ENCODE data around the gene PPM1B.
"Not testable (repeated sequence)": the region's sequence is repeated elsewhere in the genome, so short reads cannot be mapped to it uniquely, and the experiment has no call there.

Gene PPM1B

DNA sequence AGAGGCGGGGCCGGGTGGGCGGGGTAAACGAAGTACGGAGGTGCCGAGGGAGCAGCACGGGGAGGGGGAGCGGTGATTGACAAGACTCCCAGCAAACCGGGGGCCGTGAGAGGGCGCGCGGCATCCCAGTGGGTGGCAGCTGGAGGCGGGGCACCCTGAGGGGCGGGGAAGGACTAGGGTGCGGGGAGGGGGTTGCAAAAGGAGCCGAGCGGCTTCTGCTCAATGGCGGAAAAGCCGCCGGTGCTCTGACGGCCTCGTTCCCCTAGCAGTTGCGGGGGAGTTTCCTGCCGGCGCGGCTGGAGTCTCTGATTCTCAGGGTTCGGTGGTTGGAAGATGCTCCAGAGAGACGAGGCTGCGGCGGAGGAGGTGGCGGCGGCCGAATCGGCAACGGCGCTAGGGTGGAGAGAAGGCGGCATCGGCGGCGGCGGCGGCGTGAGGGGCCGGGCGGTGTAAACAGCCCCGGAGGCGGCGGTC is at the start of gene PPM1B:
Gene PPM1B (plus strand): TSS at position 195 of the 474 bp plus-strand sequence. CDS start 32,325 bp downstream, outside the sequence.
- no peak for DNase-seq (ENCODE audit: low spot score)

DNA sequence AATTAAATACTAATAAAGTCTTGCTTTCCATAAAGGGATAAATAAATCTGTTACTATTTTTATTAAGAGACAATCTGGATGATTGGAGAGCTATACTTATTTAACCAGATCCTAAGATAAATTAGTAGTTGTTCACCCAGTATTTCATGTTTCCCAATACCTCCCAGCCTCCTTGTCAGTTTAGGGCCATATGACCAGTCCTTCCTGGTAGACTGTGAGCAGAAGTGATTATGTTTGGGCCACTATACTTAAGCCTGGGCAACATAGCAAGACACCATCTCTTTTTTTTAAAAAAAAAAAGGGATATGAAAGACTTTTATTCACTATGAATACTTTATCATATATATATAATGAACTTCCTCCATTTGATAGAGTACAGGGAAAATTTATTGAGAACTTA is 48.8 kb upstream of the PPM1B start:
- DNase-seq (ENCODE audit: low spot score) = no peak

DNA sequence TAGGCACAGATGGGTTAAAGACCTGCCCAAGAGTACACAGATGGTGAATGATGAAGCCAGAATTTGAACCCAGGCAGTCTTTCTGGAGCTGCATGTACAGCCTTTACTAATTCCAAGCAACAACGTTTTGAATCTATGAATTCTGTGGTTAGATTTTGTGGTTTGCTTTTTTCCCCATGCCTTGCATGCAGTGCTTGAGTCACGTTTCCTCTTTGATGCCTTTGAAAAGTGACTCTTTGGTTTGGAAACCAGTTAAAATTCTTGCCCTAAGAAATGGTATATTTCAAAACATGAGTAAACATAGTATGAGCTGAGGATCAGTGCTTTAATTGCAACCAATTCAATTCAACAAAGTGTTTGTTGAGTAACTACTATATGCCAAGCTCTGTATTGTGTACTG is 48.2 kb upstream of the PPM1B start:
- no peak for DNase-seq (ENCODE audit: low spot score)

DNA sequence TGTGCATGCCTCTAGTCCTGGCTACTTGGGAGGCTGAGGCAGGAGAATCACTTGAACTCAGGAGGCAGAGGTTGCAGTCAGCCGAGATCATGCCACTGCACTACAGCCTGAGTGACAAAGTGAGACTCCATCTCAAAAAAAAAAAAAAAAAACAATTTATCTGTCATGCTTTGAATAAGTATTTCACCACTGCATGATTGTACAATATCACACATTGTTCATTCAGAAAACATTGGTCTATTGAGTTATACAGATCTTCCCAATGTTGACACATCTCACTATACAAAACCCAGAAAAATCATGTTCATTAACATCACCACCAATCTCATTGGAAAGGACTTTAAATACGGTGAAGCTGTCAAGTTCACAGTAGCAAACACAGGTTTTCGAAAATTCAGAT is 46.8 kb upstream of the PPM1B start:
- no peak for DNase-seq (ENCODE audit: low spot score)

DNA sequence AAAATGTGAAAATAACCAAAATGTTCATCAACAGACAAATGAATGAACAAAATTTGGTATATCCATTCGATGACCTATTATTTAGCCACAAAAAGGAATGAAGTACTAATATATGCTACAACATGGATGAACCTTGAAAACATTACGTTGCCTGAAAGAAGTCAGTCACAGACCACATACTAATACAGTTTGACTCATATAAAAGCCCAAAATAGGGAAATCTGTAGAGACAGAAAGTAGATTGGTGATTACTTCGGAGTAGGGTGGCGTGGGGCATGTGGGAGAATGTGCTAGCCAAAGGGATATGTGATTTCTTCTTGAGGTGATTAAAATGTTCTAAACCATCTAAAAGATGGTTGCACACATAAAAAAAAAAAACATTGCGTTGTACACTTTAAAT is 44.2 kb upstream of the PPM1B start:
- DNase-seq (ENCODE audit: low spot score) = no peak

DNA sequence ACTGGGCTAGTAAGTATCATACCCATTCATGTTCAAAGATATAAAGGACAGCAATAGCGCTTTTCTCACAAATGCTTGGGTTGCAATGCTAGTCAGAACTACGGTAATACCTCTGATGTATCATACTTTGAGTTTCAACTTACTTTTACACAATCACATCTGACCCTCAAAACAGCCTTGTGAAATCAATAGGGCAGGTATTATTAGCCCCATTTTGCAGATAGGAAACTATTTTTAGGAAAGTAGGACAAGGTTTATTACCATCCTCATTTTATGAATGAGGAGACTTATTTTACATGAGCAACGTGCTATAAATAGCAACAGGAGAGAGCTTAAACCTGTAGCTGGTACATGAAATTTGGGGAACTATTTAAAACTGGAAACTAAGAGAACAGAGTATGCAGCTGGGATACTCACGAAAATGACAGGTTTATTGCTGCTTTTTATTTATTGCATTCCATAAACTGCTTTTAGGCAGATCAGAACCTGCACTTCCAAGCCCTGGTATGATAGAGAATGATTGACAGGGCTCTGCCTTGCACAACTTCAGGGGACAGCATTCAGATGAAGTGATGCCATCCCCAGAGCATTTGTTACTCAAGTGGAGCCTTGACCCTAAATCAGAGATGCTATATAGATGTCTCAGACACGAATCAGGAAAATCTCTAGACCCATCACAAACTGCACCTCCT is 42.4 kb upstream of the PPM1B start:
- DNase-seq (ENCODE audit: low spot score) = no peak

DNA sequence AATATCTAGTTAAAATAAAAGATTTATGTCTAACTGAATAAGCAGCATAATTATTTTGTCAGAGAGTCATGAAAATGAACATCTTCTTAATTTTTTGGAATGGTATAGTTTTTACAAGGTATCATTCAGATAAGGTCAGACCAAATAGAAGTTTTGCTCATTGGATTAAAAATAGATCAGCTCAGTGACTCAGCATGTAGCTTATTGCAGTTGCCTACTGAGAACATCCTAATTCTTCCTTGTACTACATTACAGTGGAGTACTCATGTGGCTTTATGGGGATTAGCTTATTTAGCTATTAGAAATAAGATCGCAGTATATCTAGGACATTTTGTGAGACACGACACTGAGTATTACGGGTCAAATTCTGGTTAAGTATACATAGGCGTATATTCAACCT is 38.2 kb upstream of the PPM1B start:
- no peak for DNase-seq (ENCODE audit: low spot score)

DNA sequence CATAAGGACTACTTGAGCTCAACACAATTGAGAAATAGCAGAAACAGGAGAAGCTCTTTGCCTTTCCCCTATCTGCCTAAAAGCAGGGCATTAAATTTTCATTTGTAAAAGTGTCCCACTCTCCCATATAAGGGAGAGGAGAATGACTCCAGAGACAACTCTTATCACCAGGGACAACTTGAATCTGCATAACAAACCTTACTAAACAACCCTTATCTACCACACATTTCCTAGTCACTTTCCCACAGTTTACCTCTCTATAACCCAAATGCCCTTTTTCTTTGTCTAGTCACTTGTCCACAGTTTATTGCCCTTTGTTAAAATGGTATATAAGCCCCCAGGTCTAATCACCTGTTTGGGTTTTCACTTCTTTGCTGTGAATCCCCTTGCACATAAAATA is 37.5 kb upstream of the PPM1B start:
- no peak for DNase-seq (ENCODE audit: low spot score)

DNA sequence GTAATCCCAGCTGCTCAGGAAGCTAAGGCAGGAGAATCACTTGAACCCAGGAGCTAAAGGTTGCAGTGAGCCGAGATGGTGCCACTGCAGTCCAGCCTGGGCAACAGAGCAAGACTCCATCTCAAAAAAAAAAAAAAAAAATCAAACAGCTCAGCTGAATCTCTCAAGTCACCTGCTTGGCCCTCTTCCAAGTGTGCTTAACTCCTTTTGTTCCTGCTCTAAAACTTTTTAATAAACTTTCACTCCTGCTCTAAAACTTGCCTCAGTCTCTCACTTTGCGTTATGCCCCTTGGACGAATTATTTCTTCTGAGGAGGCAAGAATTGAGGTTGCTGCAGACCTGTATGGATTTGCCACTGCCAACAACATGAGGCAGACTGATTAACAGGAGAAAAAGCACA is 35.1 kb upstream of the PPM1B start:
- not testable (repeated sequence) for DNase-seq (ENCODE audit: low spot score)

DNA sequence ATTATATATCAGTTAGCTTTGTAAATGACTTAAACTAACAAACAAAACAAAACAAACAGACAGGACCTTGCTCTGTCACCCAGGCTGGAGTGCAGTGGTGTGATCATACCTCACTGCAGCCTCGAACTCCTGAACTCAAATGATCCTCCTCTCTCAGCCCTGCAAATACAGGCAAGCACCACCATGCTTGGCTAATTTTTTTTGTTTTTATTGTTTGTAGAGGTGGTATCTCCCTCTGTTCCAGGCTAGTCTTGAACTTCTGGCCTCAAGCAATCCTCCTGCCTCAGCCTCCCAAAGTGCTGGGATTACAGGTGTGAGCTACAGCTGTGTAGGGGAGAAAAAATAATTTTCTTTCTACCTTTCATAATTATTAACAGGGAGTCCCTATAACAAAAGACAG is 33.8 kb upstream of the PPM1B start:
- no peak for DNase-seq (ENCODE audit: low spot score)

DNA sequence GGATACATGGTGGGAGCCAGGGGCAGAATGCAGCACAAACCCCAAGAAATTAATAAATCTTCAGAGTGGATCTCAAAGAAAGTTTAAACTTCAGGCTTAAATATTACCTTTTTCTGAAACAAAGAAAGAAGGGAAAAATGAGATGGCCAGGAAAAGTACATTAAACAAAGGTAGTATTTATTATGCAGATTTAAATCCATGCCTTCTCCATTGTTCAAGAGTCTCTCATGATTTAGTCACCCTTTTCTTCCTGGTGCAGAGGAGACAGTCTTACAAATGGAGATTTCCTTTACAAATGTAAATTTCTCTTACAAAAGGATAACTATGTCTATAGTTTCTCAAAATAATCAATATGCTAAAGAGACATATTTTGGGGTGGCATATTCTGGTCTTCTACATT is 33.4 kb upstream of the PPM1B start:
- no peak for DNase-seq (ENCODE audit: low spot score)

DNA sequence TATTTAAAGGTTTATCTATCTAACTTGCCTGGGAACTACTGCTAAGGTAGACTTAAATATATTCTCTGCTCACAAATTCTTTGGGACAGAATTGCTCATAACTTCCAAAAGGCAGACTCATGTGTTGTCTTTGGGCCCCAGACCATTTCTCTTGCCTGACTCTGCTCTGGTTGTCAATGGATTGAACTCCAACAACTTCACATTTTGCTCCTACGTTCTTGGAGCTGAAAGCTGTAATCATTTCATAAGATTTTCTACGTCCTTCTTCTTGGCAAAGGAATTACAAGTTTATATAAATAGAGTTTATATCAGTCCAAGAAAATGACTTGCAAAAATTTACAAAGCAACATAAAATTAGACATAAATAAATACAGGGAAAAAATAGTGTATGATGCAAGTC is 32.9 kb upstream of the PPM1B start:
- no peak for DNase-seq (ENCODE audit: low spot score)

DNA sequence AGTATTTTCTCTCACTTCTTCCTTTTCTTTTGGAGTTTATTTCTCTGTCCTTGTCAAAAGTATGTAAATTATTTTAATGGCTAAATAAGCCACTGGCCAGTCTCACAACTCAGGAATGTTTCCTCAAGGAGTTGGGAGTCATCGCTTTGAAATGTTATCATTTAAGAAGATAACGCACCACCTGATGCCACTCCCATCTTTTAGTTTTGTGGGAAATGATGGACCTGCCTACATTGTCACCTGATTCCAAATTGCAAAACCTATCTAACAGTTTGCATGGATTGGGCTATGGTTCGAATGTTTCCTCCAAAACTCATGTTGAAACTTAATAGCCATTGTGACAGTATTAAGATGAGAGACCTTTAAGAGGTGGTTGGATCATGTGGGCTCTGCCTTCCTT is 32.4 kb upstream of the PPM1B start:
- DNase-seq (ENCODE audit: low spot score) = no peak

DNA sequence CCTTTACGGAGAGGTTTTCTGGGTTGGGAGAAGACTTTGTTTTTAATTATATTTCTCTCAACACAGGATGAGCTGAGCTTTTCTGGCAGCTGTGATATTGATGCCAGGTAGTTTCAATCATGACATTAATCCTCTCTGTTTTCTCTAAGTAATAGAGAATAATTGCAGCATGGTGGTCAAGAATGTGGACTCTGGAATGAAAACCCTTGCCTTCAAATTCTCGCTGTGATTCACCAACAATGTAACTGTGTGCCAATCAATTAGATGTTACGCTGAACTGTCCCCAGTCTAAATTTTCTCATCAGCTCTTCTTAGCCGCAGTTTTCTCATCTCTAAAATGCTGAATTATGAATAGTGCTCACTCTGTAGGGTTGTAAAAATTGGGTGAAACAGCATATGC is 31.6 kb upstream of the PPM1B start:
- no peak for DNase-seq (ENCODE audit: low spot score)

DNA sequence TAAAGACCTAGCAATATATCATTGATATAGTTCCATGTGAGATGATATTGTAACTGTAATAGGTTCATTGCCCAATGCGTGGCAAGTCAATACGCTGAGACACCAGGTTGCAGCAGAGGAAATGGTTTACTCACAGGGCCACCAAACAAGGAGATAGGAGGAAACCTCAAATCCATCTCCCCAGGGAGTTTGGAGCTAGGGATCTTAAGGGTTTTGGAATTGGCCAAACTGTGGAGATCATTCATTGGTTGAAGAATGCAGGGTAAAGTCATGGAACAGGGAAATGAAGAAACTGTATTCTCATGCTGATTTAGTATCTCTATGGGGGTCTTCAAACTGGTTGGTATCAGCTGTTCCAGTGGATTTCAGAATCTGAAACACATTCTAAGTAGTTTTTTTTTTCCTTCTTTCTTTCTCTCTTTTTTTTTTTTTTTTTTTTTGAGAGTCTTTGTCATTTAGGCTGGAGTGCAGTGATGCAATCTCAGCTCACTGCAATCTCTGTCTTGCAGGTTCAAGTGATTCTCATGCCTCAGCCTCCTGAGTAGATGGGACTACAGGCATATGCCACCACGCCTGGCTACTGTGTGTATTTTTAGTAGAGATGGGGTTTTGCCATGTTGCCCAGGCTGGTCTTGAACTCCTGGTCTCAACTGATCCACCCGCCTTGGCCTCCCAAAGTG is 30.7 kb upstream of the PPM1B start:
- no peak for DNase-seq (ENCODE audit: low spot score)

DNA sequence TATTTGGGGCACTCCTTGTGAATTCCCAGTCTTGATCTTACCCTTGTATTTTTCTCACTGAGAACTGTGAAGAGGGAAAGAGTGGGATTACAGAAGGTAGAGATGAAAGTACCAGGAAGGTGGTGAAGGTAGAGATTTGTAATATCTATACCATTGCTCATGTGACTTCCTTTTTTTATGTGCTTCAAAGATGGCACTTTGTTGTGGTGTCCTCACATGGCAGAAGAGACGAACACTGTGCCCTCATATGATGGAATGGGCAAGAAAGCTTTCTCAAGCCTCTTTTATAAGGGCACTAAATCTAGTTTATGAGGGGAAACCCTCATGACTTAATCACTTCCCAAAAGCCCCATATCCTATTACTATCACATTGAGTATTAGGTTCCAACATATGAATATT is 28.9 kb upstream of the PPM1B start:
- DNase-seq (ENCODE audit: low spot score) = no peak

DNA sequence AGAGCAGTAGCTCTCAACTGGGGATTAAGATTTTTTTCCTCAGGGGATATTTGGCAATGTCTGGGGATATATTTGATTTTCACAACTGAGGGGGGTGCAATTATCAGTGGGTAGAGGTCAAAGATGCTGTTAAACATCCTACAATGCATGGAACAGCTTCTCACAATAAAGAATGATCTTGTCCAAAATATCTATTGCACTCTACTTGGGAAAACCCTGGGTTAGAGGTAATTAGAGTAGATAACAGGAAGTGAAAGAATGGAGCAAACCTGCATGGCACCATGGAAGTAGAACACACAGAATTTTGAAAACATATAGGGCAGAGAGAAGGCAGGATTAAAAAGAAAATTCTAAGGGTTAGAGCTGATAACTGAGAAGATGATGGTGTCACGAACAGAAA is 26.4 kb upstream of the PPM1B start:
- no peak for DNase-seq (ENCODE audit: low spot score)

DNA sequence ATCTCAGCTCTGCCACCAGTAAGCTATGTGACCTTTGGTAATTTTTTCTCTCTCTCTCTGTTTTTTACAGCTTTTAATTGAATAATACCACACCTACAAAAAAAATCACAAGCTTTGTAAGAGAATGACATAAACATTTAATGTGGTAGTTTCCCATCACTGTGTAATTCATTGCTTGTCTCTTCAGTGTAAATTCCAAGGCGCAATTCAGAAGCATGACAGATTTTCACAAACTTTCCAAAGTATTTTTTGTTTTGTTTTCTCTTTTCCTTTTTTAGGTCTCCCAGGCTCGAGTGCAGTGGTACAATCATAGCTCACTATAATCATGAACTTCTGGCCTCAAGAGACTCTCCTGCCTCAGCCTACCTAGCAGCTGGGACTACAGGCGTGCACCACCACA is 25.0 kb upstream of the PPM1B start:
- no peak for DNase-seq (ENCODE audit: low spot score)

DNA sequence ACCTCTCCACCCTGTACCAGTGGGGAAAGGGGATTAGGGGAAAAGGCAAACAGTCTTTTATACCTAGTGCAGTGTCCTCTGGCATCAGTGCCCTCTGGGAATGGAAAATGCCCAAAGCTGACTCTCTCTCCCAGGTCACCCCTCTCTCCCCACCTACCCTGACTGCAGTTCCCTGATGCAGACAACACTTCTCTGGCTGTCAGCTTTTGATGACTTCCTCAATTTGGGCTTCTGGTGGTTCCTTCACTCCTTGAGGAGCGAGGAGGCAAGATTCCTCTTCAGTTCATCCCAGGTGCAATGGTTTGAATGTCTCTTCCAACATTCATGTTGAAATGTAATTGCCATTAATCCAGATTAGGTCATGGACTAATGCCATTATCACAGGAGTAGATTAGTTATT is 19.7 kb upstream of the PPM1B start:
- DNase-seq (ENCODE audit: low spot score) = no peak

DNA sequence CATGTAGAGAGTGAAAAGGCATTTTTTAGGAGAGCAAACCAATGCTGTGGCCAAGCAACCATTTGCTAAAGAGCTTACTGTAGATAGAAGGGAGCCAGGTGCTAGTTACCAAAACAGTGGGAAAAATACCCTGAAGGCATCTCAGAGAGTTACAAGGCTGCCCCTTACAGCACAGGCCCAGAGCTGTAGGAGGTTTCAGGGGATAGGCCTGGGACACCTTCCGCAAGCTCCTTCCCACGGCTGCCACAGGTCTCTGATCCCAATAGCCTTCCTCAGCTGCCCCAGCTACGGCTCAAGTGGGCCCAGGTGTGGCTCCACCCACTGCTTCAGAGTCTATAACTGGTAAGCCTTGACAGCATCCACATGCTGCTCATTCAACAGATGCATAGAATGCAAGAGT is 18.2 kb upstream of the PPM1B start:
- no peak for DNase-seq (ENCODE audit: low spot score)

DNA sequence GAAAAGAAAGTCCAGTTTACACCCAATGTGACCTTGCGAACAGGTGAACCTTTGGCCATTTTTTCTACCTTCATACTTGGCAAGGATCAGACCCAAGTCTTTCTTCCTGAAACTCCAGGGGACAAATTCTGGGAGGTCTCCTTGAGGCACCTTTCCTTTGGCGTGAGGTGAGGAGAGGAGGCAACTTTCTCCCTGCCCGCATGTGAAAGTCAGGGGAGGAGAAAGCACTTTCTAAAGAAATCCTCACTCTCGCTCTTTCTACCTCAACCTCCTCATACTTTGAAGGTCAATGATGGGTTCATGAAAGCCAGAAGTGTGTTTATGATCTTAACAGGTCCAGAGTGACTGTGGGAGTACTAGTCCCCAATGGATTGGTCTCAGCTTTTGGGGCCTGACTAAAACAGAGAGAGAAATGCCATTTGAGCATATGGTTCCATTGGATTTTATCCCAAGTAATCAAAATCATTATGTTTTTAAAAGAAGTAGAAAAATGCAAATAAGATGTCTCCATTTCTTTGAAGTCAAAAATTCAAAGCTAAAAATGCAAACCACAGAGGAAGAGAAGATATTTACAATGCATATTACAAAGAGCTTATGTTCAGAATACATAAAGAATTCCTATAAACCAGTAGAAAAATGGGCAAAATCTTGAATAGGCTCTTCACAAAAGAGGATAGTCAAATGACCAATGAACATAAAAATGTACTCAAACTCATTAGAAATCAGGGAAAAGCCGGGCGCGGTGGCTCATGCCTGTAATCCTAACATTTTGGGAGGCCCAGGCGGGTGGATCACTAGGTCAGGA is 15.6 kb upstream of the PPM1B start:
- no peak for DNase-seq (ENCODE audit: low spot score)

DNA sequence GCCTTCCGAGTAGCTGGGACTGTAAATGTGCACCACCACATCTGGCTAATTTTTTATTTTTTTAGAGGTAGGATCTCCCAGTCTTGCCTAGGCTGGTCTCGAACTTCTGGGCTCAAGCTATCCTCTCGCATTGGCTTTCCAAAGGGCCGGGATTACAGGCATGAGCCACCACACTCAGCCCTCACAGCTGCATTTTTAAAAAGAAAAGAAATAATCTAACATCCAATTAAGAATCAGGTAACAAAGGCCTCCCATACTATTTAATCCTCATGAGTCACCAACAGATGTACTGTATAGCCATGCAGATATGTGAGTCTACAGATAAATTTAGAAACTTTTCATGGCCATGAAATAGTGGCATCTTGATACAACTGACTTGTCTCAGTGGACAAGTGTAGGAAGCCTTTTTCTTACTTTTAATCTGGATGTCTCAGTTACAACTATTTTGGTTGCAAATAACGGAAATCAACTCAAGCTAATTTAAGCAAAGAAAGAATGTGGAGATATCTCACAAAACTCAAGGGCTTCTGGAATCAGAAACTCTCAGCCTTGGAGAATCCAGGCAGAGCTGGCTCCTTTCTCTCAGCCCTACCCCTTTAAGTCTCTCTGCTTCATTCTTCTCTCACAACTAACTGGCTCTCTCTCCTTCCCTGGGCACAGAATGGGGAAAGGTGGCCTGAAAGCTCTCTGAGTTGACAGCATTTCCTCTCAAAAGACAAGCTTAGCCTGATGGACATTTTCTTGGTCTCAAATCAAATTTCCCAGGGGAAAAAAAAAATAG is 12.8 kb upstream of the PPM1B start:
- no peak for DNase-seq (ENCODE audit: low spot score)
